ENCODE data around the gene FRMD4B.

The FRMD4B gene

GRCh38 chr3:69413551-69414207, 27.8 kb upstream of the FRMD4B start:
- FAIRE-seq = no peak
- TF ChIP-seq CTCF (IDR thresholded peaks at IDR 0.05; ENCODE audit: insufficient read depth, missing control alignments) = no peak
- DNase-seq (ENCODE audit: insufficient read length, low spot score) = no peak

GRCh38 chr3:69411346-69411745, 25.5 kb upstream of the FRMD4B start:
- DNase-seq (ENCODE audit: insufficient read length, low spot score) (no peak), FAIRE-seq (no peak)
- TF ChIP-seq CTCF (IDR thresholded peaks at IDR 0.05; ENCODE audit: insufficient read depth, missing control alignments) = no peak

GRCh38 chr3:69410301-69410700, 24.4 kb upstream of the FRMD4B start:
- DNase-seq (ENCODE audit: insufficient read length, low spot score) = no peak
- peak; percentile 77 for TF ChIP-seq CTCF (IDR thresholded peaks at IDR 0.05; ENCODE audit: insufficient read depth, missing control alignments)
- peak; percentile 69 for FAIRE-seq

DNA sequence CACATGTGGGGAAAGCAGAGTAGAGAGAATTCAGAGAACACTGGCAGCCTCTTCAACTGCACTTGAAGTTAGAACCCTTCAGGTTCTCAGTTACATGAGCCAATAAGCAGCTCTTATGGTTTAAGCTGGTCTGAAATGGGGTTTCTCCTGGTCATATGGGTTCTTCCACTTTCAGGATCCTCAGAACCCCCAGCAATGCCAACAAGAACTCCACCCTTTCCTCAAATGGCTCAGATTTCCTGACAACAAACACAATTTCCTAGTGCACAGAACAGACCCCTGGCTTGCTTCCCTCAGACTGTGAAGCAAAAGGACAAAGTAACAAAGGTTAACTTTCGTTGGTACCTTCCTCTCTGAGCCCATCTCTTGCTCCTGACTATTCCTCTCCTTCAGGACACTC, 23.9 kb upstream of the FRMD4B start:
- no peak for DNase-seq (ENCODE audit: insufficient read length, low spot score)
- no peak for TF ChIP-seq CTCF (IDR thresholded peaks at IDR 0.05; ENCODE audit: insufficient read depth, missing control alignments)
- FAIRE-seq = no peak

DNA sequence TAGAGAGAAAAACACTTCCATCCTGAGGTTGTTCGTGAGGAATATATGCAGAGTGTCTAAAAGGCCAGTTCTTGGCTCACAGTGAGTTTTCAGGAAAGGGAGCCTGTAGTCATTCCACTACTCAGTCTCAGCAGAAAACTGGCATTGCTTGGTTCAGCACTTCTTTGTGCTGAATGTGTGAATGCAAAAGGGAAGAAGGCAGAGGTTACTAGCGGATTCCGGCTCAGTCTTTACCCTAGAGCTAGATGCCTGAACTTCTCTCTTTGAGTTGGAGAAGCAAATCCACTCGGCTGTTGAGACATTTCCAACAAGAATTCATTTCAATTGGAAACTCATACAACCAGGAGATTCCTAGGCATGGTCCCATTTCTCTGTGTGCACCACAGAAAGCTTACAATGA, 23.1 kb upstream of the FRMD4B start:
- no peak for TF ChIP-seq CTCF (IDR thresholded peaks at IDR 0.05; ENCODE audit: insufficient read depth, missing control alignments)
- FAIRE-seq = no peak
- no peak for DNase-seq (ENCODE audit: insufficient read length, low spot score)

DNA sequence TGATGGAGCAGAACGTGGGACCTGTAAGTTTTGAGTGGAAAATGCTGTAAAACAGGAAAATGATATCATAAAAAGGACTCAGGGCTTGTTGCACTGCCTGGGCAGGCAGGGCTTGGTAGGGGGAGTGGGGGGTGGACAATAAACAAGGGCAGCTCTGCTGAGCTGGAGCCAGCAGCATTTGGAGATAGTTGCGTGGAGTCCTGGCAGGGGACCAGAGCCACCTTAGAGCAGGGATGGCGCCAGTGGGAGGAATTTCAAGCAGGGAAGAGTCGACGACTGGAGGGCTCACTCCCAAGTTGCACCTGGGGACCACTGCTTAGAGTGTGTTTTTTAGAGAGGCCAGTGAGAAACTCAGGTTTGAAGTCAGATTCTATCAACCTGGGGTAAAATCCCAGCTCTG, 22.7 kb upstream of the FRMD4B start:
- no peak for FAIRE-seq
- no peak for DNase-seq (ENCODE audit: insufficient read length, low spot score)
- no peak for TF ChIP-seq CTCF (IDR thresholded peaks at IDR 0.05; ENCODE audit: insufficient read depth, missing control alignments)

- no peak for FAIRE-seq
- no peak for TF ChIP-seq CTCF (IDR thresholded peaks at IDR 0.05; ENCODE audit: insufficient read depth, missing control alignments)
Measured at GRCh38 chr3:69407908-69408307, 22.0 kb upstream of the FRMD4B start.

More at GRCh38 chr3:69407908-69408307, 22.0 kb upstream of the FRMD4B start:
- DNase-seq (ENCODE audit: insufficient read length, low spot score) = no peak

All from D721Med (cell line).